T-cell (primary cell): ENCODE data around the gene CCDC197. TPM values are rescaled to one million over a fixed set of nuclear protein-coding genes. Genes with fewer than 3 reads are reported as not detected.

ENCODE experiments used
- ATAC-seq, 4 experiments: fragments of 200-7000 bp in 3 of 4; fragments of 150-1000 bp in 1 of 4; cut with Tn5 transposase; replicated peaks in 1 of 4; 1 replicate in 3 of 4; 2 replicates in 1 of 4; pipeline ENCODE4 v1.10.0; 2021; ENCODE audit warnings: moderate library complexity in 3 of 4, mild to moderate bottlenecking in 2 of 4, moderate number of reproducible peaks in 1 of 4
- CTCF ChIA-PET, 2 donors: fragments of 300-600 bp; sonication (Branson Sonifier 250); formaldehyde crosslinking; loops; one replicate each; lab custom pipeline; 2022; ENCODE audit warnings: antibody characterized with exemption in 2 of 2; lab: Charles Lee
- POLR2A ChIA-PET, 2 donors: fragments of 300-600 bp; sonication (Branson Sonifier 250); formaldehyde crosslinking; loops; one replicate each; lab custom pipeline; 2022; ENCODE audit warnings: antibody characterized with exemption in 2 of 2; lab: Charles Lee
- DNase-seq, 35 experiments: peaks; one replicate each; pipeline versions ENCODE4 v3.0.0 to v3.0.0-alpha.2; 2013 to 2023
- H3K27ac ChIP-seq: one replicate; pipeline ENCODE4 v1.5.1; 2013; ENCODE audit warnings: low read length
- H3K27me3 ChIP-seq, 2 experiments: replicated peaks in 1 of 2; 1 replicate in 1 of 2; 2 replicates in 1 of 2; pipeline versions ENCODE4 v1.6.1 to v1.7.0; 2013; ENCODE audit warnings: low read length in 1 of 2, mixed read lengths in 1 of 2; ENCODE audit not compliant: control insufficient read depth in 2 of 2, insufficient read depth in 2 of 2; ENCODE audit errors: extremely low read depth in 1 of 2
- H3K36me3 ChIP-seq, 2 donors: 1 replicate in 1 of 2; 2 replicates in 1 of 2; pipeline versions ENCODE4 v1.6.1 to v1.7.0; 2013; ENCODE audit warnings: low read length in 1 of 2; ENCODE audit not compliant: control insufficient read depth in 2 of 2, insufficient read depth in 1 of 2; ENCODE audit errors: extremely low read depth in 1 of 2
- H3K4me1 ChIP-seq, 2 experiments: 1 replicate in 1 of 2; 2 replicates in 1 of 2; pipeline versions ENCODE4 v1.6.1 to v1.7.0; 2013; ENCODE audit warnings: low read length in 2 of 2, mixed read lengths in 1 of 2; ENCODE audit not compliant: insufficient read depth in 2 of 2, control insufficient read depth in 1 of 2; ENCODE audit errors: extremely low read depth in 1 of 2
- H3K4me3 ChIP-seq, 2 donors: 1 replicate in 1 of 2; 2 replicates in 1 of 2; pipeline versions ENCODE4 v1.5.1 to v1.7.0; 2013; ENCODE audit warnings: mild to moderate bottlenecking in 2 of 2, low read length in 1 of 2, moderate library complexity in 1 of 2; ENCODE audit not compliant: control insufficient read depth in 1 of 2; ENCODE audit errors: extremely low read depth in 1 of 2
- H3K9me3 ChIP-seq: 2 replicates; pipeline ENCODE4 v1.7.0; 2013
- H3K27ac Mint-ChIP-seq, 2 donors: one replicate each; pipeline ENCODE4 v1.8.0; 2020 to 2021; ENCODE audit warnings: mild to moderate bottlenecking in 2 of 2, mixed read lengths in 2 of 2
- H3K27me3 Mint-ChIP-seq, 2 donors: one replicate each; pipeline ENCODE4 v1.8.0; 2021 to 2022; ENCODE audit warnings: mixed read lengths in 2 of 2
- H3K36me3 Mint-ChIP-seq: one replicate; pipeline ENCODE4 v1.8.0; 2021; ENCODE audit warnings: mixed read lengths
- H3K4me1 Mint-ChIP-seq, 3 donors: one replicate each; pipeline ENCODE4 v1.8.0; 2020 to 2022; ENCODE audit warnings: mixed read lengths in 3 of 3, mild to moderate bottlenecking in 1 of 3
- H3K4me3 Mint-ChIP-seq, 3 donors: one replicate each; pipeline ENCODE4 v1.8.0; 2020 to 2022; ENCODE audit warnings: mild to moderate bottlenecking in 3 of 3, mixed read lengths in 3 of 3, moderate library complexity in 3 of 3
- H3K9me3 Mint-ChIP-seq, 3 donors: one replicate each; pipeline ENCODE4 v1.8.0; 2020 to 2022; ENCODE audit warnings: mixed read lengths in 3 of 3
- WGBS: methylation state at CpG from one replicate; pipeline ENCODE4 v1.1.5; 2013; ENCODE audit warnings: missing lambda C conversion rate; ENCODE audit not compliant: insufficient coverage; 5-methylcytosine and 5-hydroxymethylcytosine counted together
- total RNA-seq, 35 experiments: library from RNA in 6 of 35; stranded (reverse) in 6 of 35; fragments of 120-200 nt in 1 of 35; gene quantifications; one replicate each; pipeline versions ENCODE4 v1.2.1 to v1.2.4 and lab custom pipeline; 2013 to 2026

CCDC197 gene
- total RNA-seq, 5 donors from 2014 or later (not counting 1 experiment from before 2014, with no cell fraction given): not detected

- no peak overlapping the region for H3K4me3 Mint-ChIP-seq
- POLR2A ChIA-PET: no interaction called here
These were observed 27.4 kb downstream of the CCDC197 start for GRCh38 chr14:94024549-94024948.

GRCh38 chr14:94025720-94026119, 28.6 kb downstream of the CCDC197 start:
- Mint-ChIP-seq H3K4me1 (peaks cover 42 to 48% (median 46%) of the 10 kb centered on the region in 3 donors), H3K27ac (no peak overlapping the region), H3K36me3 (no peaks in the 10 kb centered on the region), H3K27me3 (peaks cover 0 to 2% of the 10 kb centered on the region in 2 donors), H3K4me3 (peak overlapping the region; percentile 73 to 84 (median 76)), H3K9me3 (no peaks in the 10 kb centered on the region)
- 0% methylated on average over 1 of the region's 6 CpGs for WGBS
- no peaks in the 10 kb centered on the region for H3K9me3 ChIP-seq
- DNase-seq (no peak), ATAC-seq (no peak)
- H3K4me3 ChIP-seq: peak overlapping the region; percentile 30 to 36
- ChIA-PET CTCF (interaction anchor here (0.7 to 2.0 kb wide), 8 partner anchors 9 to 111 kb away, joined by 3 to 10 read pairs (median 5); partner anchors contain the start of genes DDX24 (in 1 of the 2) and IFI27L1 (in 1 of the 2)), POLR2A (interaction anchor here in 1 of 2 donors (0.6 kb wide), 1 partner anchor 58 kb away, joined by 4 read pairs; no protein-coding TSS in a partner anchor)
- no peak overlapping the region for H3K27ac ChIP-seq
- peaks cover 2 to 48% of the 10 kb centered on the region in 2 experiments for H3K4me1 ChIP-seq
- peaks cover 0 to 11% of the 10 kb centered on the region in 2 experiments for H3K27me3 ChIP-seq
- H3K36me3 ChIP-seq: no peaks in the 10 kb centered on the region

More at GRCh38 chr14:94024549-94024948, 27.4 kb downstream of the CCDC197 start:
- Histone ChIP-seq H3K27me3 (peaks cover 0 to 11% of the 10 kb centered on the region in 2 experiments), H3K9me3 (no peaks in the 10 kb centered on the region), H3K4me1 (peaks cover 2 to 48% of the 10 kb centered on the region in 2 experiments), H3K4me3 (no peak overlapping the region), H3K36me3 (no peaks in the 10 kb centered on the region), H3K27ac (no peak overlapping the region)
- peaks cover 0 to 5% of the 10 kb centered on the region in 2 donors for H3K27me3 Mint-ChIP-seq
- ATAC-seq (no peak), DNase-seq (no peak)
- H3K27ac Mint-ChIP-seq: no peak overlapping the region
- peaks cover 42 to 48% (median 46%) of the 10 kb centered on the region in 3 donors for H3K4me1 Mint-ChIP-seq
- no peaks in the 10 kb centered on the region for H3K36me3 Mint-ChIP-seq
- no peaks in the 10 kb centered on the region for H3K9me3 Mint-ChIP-seq
- 86% methylated on average over 1 of the region's 2 CpGs for WGBS
- CTCF ChIA-PET: interaction anchor here in 1 of 2 donors (0.9 to 2.0 kb wide), 2 partner anchors 11 to 108 kb away, joined by 3 to 10 read pairs; no protein-coding TSS in a partner anchor

GRCh38 chr14:94026173-94026888, 29.2 kb downstream of the CCDC197 start, which contains the start of gene OTUB2:
OTUB2 (plus strand) TSS chr14:94026340; CDS start chr14:94026538, 198 bp downstream.
- Histone ChIP-seq H3K27ac (no peak within 1 kb of the TSS), H3K4me3 (peak within 1 kb of the TSS; percentile 30 to 36), H3K9me3 (no peaks in the 10 kb centered on the region), H3K4me1 (peaks cover 2 to 46% of the 10 kb centered on the region in 2 experiments), H3K36me3 (no peaks in the 10 kb centered on the region), H3K27me3 (peaks cover 0 to 11% of the 10 kb centered on the region in 2 experiments)
- ChIA-PET POLR2A (interaction anchor here in 1 of 2 donors (0.6 kb wide), 1 partner anchor 58 kb away, joined by 4 read pairs; no protein-coding TSS in a partner anchor), CTCF (interaction anchor here (0.7 to 2.0 kb wide), 8 partner anchors 9 to 110 kb away, joined by 3 to 10 read pairs (median 5); partner anchors contain the start of genes DDX24 (in 1 of the 2) and IFI27L1 (in 1 of the 2))
- peak; percentile 91 to 99 (median 95) for DNase-seq
- Mint-ChIP-seq H3K27ac (peak within 1 kb of the TSS in 1 of 2 donors; percentile 31), H3K36me3 (no peaks in the 10 kb centered on the region), H3K4me3 (peak within 1 kb of the TSS; percentile 73 to 84 (median 76)), H3K9me3 (no peaks in the 10 kb centered on the region), H3K4me1 (peaks cover 42 to 46% (median 44%) of the 10 kb centered on the region in 3 donors), H3K27me3 (peaks cover 0 to 2% of the 10 kb centered on the region in 2 donors)
- WGBS: 2% methylated on average over 70 of the region's 74 CpGs
- peak; percentile 99 to 100 (median 99) for ATAC-seq

GRCh38 chr14:94026889-94027469, 29.9 kb downstream of the CCDC197 start:
- Histone ChIP-seq H3K9me3 (no peaks in the 10 kb centered on the region), H3K4me1 (peaks cover 0 to 39% of the 10 kb centered on the region in 2 experiments), H3K27ac (no peak overlapping the region), H3K36me3 (no peaks in the 10 kb centered on the region), H3K4me3 (peak overlapping the region in 1 of 2 donors; percentile 29), H3K27me3 (peaks cover 0 to 11% of the 10 kb centered on the region in 2 experiments)
- ChIA-PET POLR2A (interaction anchor here in 1 of 2 donors (0.6 kb wide), 1 partner anchor 23 kb away, joined by 4 read pairs; no protein-coding TSS in a partner anchor), CTCF (interaction anchor here in 1 of 2 donors (1.3 to 2.0 kb wide), 2 partner anchors 9 kb away, joined by 5 to 10 read pairs; no protein-coding TSS in a partner anchor)
- no peaks in the 10 kb centered on the region for H3K9me3 Mint-ChIP-seq
- peak overlapping the region; percentile 56 to 66 (median 60) for H3K4me3 Mint-ChIP-seq
- ATAC-seq (no peak), DNase-seq (no peak)
- H3K4me1 Mint-ChIP-seq: peaks cover 37 to 40% (median 39%) of the 10 kb centered on the region in 3 donors
- peaks cover 0 to 2% of the 10 kb centered on the region in 2 donors for H3K27me3 Mint-ChIP-seq
- H3K36me3 Mint-ChIP-seq: no peaks in the 10 kb centered on the region
- peak overlapping the region in 1 of 2 donors; percentile 31 for H3K27ac Mint-ChIP-seq
- WGBS: 57% methylated on average over 13 of the region's 17 CpGs

GRCh38 chr14:94027566-94028449, 30.7 kb downstream of the CCDC197 start:
- Mint-ChIP-seq H3K27ac (peak overlapping the region; percentile 36 to 75), H3K4me1 (peaks cover 29 to 32% (median 31%) of the 10 kb centered on the region in 3 donors), H3K27me3 (peaks cover 0 to 2% of the 10 kb centered on the region in 2 donors), H3K9me3 (no peaks in the 10 kb centered on the region), H3K36me3 (no peaks in the 10 kb centered on the region), H3K4me3 (peak overlapping the region; percentile 56 to 66 (median 66))
- 91% methylated on average over 11 of the region's 14 CpGs for WGBS
- Histone ChIP-seq H3K9me3 (no peaks in the 10 kb centered on the region), H3K27ac (no peak overlapping the region), H3K4me1 (peaks cover 0 to 31% of the 10 kb centered on the region in 2 experiments), H3K27me3 (peaks cover 0 to 10% of the 10 kb centered on the region in 2 experiments), H3K36me3 (no peaks in the 10 kb centered on the region), H3K4me3 (no peak overlapping the region)
- POLR2A ChIA-PET: interaction anchor here (0.6 to 1.0 kb wide), 2 partner anchors 8 to 22 kb away, joined by 3 to 4 read pairs; no protein-coding TSS in a partner anchor
- CTCF ChIA-PET: interaction anchor here (0.5 to 1.3 kb wide), 4 partner anchors 8 to 154 kb away, joined by 3 to 5 read pairs (median 3); no protein-coding TSS in a partner anchor
- ATAC-seq: no peak
- no peak for DNase-seq
